GM18520 (cell line): ENCODE measurements around the gene HTRA1.

ENCODE experiments used
- ATAC-seq: cut with Tn5 transposase; IDR thresholded peaks from one replicate; pipeline ENCODE4 v1.9.1; 2021; ENCODE audit not compliant: unreplicated experiment

Gene HTRA1

GRCh38 chr10:122473116-122473515 is 11.8 kb downstream of the HTRA1 start:
- ATAC-seq, result no peak

- no peak for ATAC-seq
Measured at GRCh38 chr10:122474131-122474818, 12.9 kb downstream of the HTRA1 start.

- no peak for ATAC-seq
Measured at GRCh38 chr10:122475100-122475499, 13.7 kb downstream of the HTRA1 start.

GRCh38 chr10:122475591-122476332 is 14.4 kb downstream of the HTRA1 start:
- no peak for ATAC-seq

GRCh38 chr10:122476333-122476695 is 15.0 kb downstream of the HTRA1 start:
- no peak for ATAC-seq

- ATAC-seq, result no peak
Measured at GRCh38 chr10:122477436-122477835, 16.1 kb downstream of the HTRA1 start.

- ATAC-seq, result no peak
Measured at GRCh38 chr10:122478971-122479370, 17.6 kb downstream of the HTRA1 start.

- no peak for ATAC-seq
Measured at GRCh38 chr10:122480146-122480833, 18.9 kb downstream of the HTRA1 start.

- ATAC-seq, result no peak
Measured at GRCh38 chr10:122481296-122482056, 20.1 kb downstream of the HTRA1 start.

- no peak for ATAC-seq
Measured at GRCh38 chr10:122484276-122485060, 23.1 kb downstream of the HTRA1 start.

GRCh38 chr10:122485670-122486069 is 24.3 kb downstream of the HTRA1 start:
- no peak for ATAC-seq

- ATAC-seq, result no peak
Measured at GRCh38 chr10:122486406-122487080, 25.2 kb downstream of the HTRA1 start.

GRCh38 chr10:122487174-122487765 is 25.9 kb downstream of the HTRA1 start:
- ATAC-seq, result no peak

GRCh38 chr10:122490268-122490667 is 28.9 kb downstream of the HTRA1 start:
- no peak for ATAC-seq

- ATAC-seq, result no peak
Measured at GRCh38 chr10:122490786-122491680, 29.7 kb downstream of the HTRA1 start.

- ATAC-seq, result no peak
Measured at GRCh38 chr10:122492006-122492405, 30.7 kb downstream of the HTRA1 start.

GRCh38 chr10:122492999-122493481 is 31.7 kb downstream of the HTRA1 start:
- no peak for ATAC-seq

GRCh38 chr10:122493761-122494160 is 32.4 kb downstream of the HTRA1 start:
- ATAC-seq, result no peak
